DND-41 (cell line): ENCODE data around the gene ACOX3.

Experiments used
- EZH2 ChIP-seq: IDR thresholded peaks from 3 replicates; pipeline ENCODE4 v1.6.1; 2012; ENCODE audit warnings: borderline replicate concordance, low read depth, mild to moderate bottlenecking, moderate library complexity, low read length, inconsistent platforms; ENCODE audit not compliant: severe bottlenecking
- TF ChIP-seq, protein P1 (sequence below): IDR thresholded peaks from 2 replicates; pipeline ENCODE4 v1.5.1; 2012; ENCODE audit warnings: borderline replicate concordance, low read length, moderate library complexity, mild to moderate bottlenecking; ENCODE audit not compliant: poor library complexity, severe bottlenecking; ENCODE audit errors: extremely low read depth

DNA sequence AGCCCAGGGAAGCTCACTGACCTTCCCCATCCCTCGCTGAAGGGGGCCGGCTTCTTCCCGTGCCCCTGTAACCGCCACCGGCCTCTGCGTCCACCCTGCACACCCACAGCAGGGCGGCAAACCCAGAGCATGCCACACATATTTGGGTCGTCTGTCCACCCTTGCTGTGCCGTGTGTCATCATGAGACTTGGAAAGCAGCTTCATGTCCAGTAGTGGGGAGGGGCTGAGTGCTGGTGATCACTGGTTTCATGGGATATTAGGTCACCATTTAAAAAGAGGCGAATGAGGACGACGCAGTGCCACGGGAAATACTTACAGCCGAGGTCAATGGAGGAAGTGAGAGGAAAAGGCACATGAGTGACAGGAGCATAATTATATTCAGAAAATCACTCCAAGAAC is 96.1 kb downstream of the ACOX3 start:
- TF ChIP-seq, protein P1, sequence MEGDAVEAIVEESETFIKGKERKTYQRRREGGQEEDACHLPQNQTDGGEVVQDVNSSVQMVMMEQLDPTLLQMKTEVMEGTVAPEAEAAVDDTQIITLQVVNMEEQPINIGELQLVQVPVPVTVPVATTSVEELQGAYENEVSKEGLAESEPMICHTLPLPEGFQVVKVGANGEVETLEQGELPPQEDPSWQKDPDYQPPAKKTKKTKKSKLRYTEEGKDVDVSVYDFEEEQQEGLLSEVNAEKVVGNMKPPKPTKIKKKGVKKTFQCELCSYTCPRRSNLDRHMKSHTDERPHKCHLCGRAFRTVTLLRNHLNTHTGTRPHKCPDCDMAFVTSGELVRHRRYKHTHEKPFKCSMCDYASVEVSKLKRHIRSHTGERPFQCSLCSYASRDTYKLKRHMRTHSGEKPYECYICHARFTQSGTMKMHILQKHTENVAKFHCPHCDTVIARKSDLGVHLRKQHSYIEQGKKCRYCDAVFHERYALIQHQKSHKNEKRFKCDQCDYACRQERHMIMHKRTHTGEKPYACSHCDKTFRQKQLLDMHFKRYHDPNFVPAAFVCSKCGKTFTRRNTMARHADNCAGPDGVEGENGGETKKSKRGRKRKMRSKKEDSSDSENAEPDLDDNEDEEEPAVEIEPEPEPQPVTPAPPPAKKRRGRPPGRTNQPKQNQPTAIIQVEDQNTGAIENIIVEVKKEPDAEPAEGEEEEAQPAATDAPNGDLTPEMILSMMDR: no peak
- TF ChIP-seq EZH2: no peak
